HEK293T (cell line): Measurements from ENCODE around the gene CSF3R.

Experiments
- BHLHE40 ChIP-seq: fragments of 450-650 bp; IDR thresholded peaks from 2 replicates; pipeline ENCODE4 v1.6.1; 2016; ENCODE audit warnings: mild to moderate bottlenecking, moderate library complexity, borderline replicate concordance
- ELF4 ChIP-seq: fragments of 450-650 bp; IDR thresholded peaks from 2 replicates; pipeline ENCODE4 v1.6.1; 2017; ENCODE audit warnings: antibody characterized with exemption
- FOXA1 ChIP-seq: fragments of 450-650 bp; IDR thresholded peaks from 2 replicates; pipeline ENCODE4 v1.6.1; 2016; ENCODE audit warnings: mild to moderate bottlenecking
- FOXK2 ChIP-seq: fragments of 450-650 bp; IDR thresholded peaks from 2 replicates; pipeline ENCODE4 v1.6.1; 2016; ENCODE audit warnings: mild to moderate bottlenecking
- SP1 ChIP-seq: fragments of 450-650 bp; IDR thresholded peaks from 2 replicates; pipeline ENCODE4 v1.6.1; 2017
- TARDBP ChIP-seq: fragments of 450-650 bp; IDR thresholded peaks from 2 replicates; pipeline ENCODE4 v1.6.1; 2016

DNA sequence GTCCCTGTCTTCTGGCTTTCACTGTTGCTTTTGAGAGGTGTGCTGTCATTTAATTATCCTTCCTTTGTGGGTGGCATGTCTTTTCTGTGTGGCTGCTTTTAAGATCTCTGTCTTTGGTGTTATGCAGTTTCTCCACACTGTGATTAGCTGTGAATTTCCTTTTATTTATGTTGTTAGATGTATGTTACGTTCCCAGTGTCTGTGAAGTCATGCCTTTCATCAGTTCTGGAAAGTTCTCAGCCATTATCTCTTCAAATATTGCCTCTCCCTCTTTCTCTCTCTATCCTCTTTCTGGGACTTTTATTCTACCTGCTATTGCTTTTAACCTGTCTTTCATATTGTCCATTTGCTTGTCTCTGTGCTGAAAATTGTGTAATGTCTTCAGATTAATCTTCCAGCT is 21.0 kb upstream of the CSF3R start:
- no peak for TF ChIP-seq SP1
- no peak for TF ChIP-seq FOXA1
- TF ChIP-seq FOXK2 = no peak
- no peak for TF ChIP-seq ELF4
- TF ChIP-seq BHLHE40 = no peak
- no peak for TF ChIP-seq TARDBP
